MM.1S (cell line): ENCODE results near the gene NDUFAF4.

Source experiments
- EZH2 ChIP-seq: fragments of 300-600 bp; sonication (generic); optimal IDR thresholded peaks from 2 replicates; pipeline ENCODE3; 2017; ENCODE audit warnings: low read depth, mild to moderate bottlenecking, antibody characterized with exemption, low read length, mixed read lengths
- EZH2phosphoT487 ChIP-seq: fragments of 300-600 bp; sonication (generic); IDR thresholded peaks from 2 replicates; pipeline ENCODE4 v1.6.1; 2018; ENCODE audit warnings: antibody characterized with exemption, low read length
- TF ChIP-seq, protein P1 (sequence below): fragments of 300-600 bp; sonication (generic); IDR thresholded peaks from 2 replicates; pipeline ENCODE4 v1.5.1; 2016; ENCODE audit warnings: antibody characterized with exemption, low read length, mixed read lengths

- TF ChIP-seq, protein P1, sequence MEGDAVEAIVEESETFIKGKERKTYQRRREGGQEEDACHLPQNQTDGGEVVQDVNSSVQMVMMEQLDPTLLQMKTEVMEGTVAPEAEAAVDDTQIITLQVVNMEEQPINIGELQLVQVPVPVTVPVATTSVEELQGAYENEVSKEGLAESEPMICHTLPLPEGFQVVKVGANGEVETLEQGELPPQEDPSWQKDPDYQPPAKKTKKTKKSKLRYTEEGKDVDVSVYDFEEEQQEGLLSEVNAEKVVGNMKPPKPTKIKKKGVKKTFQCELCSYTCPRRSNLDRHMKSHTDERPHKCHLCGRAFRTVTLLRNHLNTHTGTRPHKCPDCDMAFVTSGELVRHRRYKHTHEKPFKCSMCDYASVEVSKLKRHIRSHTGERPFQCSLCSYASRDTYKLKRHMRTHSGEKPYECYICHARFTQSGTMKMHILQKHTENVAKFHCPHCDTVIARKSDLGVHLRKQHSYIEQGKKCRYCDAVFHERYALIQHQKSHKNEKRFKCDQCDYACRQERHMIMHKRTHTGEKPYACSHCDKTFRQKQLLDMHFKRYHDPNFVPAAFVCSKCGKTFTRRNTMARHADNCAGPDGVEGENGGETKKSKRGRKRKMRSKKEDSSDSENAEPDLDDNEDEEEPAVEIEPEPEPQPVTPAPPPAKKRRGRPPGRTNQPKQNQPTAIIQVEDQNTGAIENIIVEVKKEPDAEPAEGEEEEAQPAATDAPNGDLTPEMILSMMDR, result no peak
- TF ChIP-seq EZH2phosphoT487 (no peak), EZH2 (no peak)
These were observed 42.6 kb upstream of the NDUFAF4 start for GRCh38 chr6:96940322-96940721.
